Vagina (tissue), 2 donors: Measurements from ENCODE around the gene PRKCG.

ENCODE experiments used
- POLR2AphosphoS5 ChIP-seq, 2 donors: sonication (generic); formaldehyde crosslinking; IDR thresholded peaks; one replicate each; pipeline ENCODE4 v1.9.0; 2017; ENCODE audit warnings: antibody characterized with exemption in 2 of 2, mild to moderate bottlenecking in 2 of 2, low read depth in 1 of 2; ENCODE audit not compliant: insufficient read depth in 1 of 2
- TF ChIP-seq, protein P1 (sequence below), 3 experiments: fragments of 450-650 bp in 2 of 3; fragments of 200-600 bp in 1 of 3; sonication (generic) in 1 of 3; IDR thresholded peaks; one replicate each; pipeline ENCODE4 v1.5.1; 2017 to 2019; ENCODE audit warnings: antibody characterized with exemption in 3 of 3, mild to moderate bottlenecking in 2 of 3, moderate library complexity in 2 of 3

GRCh38 chr19:53864308-53864836, 17.6 kb upstream of the PRKCG start:
- TF ChIP-seq, protein P1, sequence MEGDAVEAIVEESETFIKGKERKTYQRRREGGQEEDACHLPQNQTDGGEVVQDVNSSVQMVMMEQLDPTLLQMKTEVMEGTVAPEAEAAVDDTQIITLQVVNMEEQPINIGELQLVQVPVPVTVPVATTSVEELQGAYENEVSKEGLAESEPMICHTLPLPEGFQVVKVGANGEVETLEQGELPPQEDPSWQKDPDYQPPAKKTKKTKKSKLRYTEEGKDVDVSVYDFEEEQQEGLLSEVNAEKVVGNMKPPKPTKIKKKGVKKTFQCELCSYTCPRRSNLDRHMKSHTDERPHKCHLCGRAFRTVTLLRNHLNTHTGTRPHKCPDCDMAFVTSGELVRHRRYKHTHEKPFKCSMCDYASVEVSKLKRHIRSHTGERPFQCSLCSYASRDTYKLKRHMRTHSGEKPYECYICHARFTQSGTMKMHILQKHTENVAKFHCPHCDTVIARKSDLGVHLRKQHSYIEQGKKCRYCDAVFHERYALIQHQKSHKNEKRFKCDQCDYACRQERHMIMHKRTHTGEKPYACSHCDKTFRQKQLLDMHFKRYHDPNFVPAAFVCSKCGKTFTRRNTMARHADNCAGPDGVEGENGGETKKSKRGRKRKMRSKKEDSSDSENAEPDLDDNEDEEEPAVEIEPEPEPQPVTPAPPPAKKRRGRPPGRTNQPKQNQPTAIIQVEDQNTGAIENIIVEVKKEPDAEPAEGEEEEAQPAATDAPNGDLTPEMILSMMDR (IDR thresholded peaks at IDR 0.05), result no peak
- TF ChIP-seq POLR2AphosphoS5 (IDR thresholded peaks at IDR 0.05; ENCODE audit: insufficient read depth in 1 of 2, low read depth in 1 of 2), result no peak
